ENCODE measurements around the gene SLC6A11. TPM values are rescaled to one million over a fixed set of nuclear protein-coding genes. Genes with fewer than 3 reads are reported as not detected.

SLC6A11 gene
- total RNA-seq, 4 donors from 2014 or later = 6.2 to 13.4 (median 9.5) TPM

DNA sequence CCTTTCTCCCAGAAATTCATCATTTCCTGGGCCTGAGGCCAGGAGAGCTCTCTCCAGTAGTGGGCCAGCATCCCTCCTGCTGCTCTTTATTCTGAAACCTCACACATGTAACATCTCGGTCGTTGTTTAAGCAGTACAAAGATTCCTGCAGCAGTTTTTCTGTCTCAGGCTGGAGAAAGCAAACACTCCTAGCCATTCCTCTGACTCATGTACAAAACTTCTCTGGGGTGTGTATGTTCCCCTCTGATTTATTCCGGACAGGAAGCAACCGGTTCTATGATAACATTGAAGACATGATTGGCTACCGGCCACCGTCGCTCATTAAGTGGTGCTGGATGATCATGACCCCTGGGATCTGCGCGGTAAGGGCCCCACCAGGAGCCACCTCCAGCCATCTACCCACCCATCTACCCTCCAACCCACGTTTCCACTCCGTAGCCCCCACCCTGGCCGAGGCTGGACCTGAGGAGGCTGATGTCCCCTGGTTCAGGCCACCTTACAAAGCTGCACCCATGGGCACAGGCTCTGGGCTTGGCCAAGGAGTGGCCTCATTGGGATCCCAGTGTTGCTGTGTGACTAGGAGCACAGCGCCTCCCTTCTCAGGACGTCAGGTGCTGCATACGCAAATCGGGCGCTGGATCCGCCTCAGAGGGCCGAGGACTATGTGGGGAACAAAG is 117.9 kb downstream of the SLC6A11 start:
- intact Hi-C loops (cut with DNase I) = no loop called here
- WGBS, 2 donors = 25 to 53% methylated on average over 11 to 18 of the region's 19 CpGs

GRCh38 chr3:10935028-10935427 is 119.0 kb downstream of the SLC6A11 start:
- DNase-seq = no peak
- peak overlapping the region; percentile 80 to 91 (median 89) for H3K27ac ChIP-seq
- H3K9me3 ChIP-seq = no peaks in the 10 kb centered on the region
- H3K4me1 ChIP-seq = peaks cover 47 to 76% (median 49%) of the 10 kb centered on the region in 3 donors
- peaks cover 0 to 6% (median 0%) of the 10 kb centered on the region in 4 donors for H3K27me3 ChIP-seq
- TF ChIP-seq POLR2A (IDR thresholded peaks at IDR 0.05) (no peak), CTCF (IDR thresholded peaks at IDR 0.05) (no peak)
- no peaks in the 10 kb centered on the region for H3K36me3 ChIP-seq
- intact Hi-C loops (cut with DNase I) = no loop called here
- WGBS, 2 donors = 93% methylated on average over 11 of the region's 12 CpGs; no CpG with 5 or more reads in 1 of the 2 donors
- no peak overlapping the region for H3K4me3 ChIP-seq

More for the DNA sequence above, 117.9 kb downstream of the SLC6A11 start:
- Histone ChIP-seq H3K36me3 (no peaks in the 10 kb centered on the region), H3K4me3 (no peak overlapping the region), H3K27me3 (peaks cover 0 to 6% (median 0%) of the 10 kb centered on the region in 4 donors), H3K9me3 (no peaks in the 10 kb centered on the region), H3K4me1 (peaks cover 47 to 73% (median 49%) of the 10 kb centered on the region in 3 donors), H3K27ac (peak overlapping the region; percentile 80 to 91 (median 89))
- no peak for DNase-seq
- TF ChIP-seq POLR2A (IDR thresholded peaks at IDR 0.05) (no peak), CTCF (IDR thresholded peaks at IDR 0.05) (peak in 1 of 6 experiments; percentile 14)

DNA sequence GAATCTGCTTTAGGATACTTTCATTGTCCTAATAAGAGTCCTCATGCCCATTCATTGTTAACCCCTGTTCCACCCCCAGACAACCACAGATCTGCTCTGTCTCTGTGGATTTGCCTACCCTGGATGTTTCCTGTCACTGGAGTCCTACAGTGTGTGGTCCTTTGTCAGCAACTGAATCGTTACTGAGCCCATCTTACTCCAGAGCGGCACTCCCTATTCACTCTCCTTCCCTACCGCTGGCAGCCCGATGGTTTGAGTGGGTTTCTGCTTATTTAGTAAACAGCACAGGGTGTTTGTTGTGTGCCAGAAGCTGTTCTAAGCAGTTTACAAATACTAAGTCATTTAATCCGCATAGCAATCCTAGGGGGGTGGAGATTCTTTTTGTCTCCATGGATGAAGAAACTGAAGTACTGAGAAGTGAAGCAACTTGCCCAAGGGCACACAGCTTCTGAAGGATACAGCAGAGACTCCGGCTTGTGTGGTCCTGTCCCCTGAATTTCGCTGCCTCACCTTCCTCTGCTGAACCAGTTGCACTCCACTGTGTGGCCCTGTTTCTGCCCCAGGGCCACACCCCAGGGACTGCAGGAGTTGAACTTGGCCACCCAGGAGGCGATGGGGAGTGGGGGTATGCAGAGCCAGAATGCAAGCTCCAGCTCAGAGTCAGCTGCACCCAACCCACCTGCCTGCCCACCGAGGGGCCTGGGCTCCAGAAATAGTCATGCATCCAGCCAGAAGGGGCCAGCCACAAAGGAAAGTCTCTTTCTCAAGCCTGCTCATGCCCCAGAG is 120.0 kb downstream of the SLC6A11 start:
- intact Hi-C loops (cut with DNase I) = no loop called here
- no peaks in the 10 kb centered on the region for H3K9me3 ChIP-seq
- peak overlapping the region; percentile 59 to 90 (median 84) for H3K27ac ChIP-seq
- TF ChIP-seq POLR2A (IDR thresholded peaks at IDR 0.05) = no peak
- no peak for TF ChIP-seq CTCF (IDR thresholded peaks at IDR 0.05)
- 33 to 39% methylated on average over 7 to 8 of the region's 9 CpGs for WGBS, 2 donors
- peaks cover 0 to 6% (median 0%) of the 10 kb centered on the region in 4 donors for H3K27me3 ChIP-seq
- no peaks in the 10 kb centered on the region for H3K36me3 ChIP-seq
- DNase-seq = no peak
- no peak overlapping the region for H3K4me3 ChIP-seq
- H3K4me1 ChIP-seq = peaks cover 47 to 74% (median 49%) of the 10 kb centered on the region in 3 donors

GRCh38 chr3:10936686-10937085 is 120.7 kb downstream of the SLC6A11 start:
- peaks cover 47 to 69% (median 49%) of the 10 kb centered on the region in 3 donors for H3K4me1 ChIP-seq
- TF ChIP-seq POLR2A (IDR thresholded peaks at IDR 0.05) = no peak
- TF ChIP-seq CTCF (IDR thresholded peaks at IDR 0.05) = no peak
- no peaks in the 10 kb centered on the region for H3K36me3 ChIP-seq
- H3K27me3 ChIP-seq = peaks cover 0 to 6% (median 0%) of the 10 kb centered on the region in 4 donors
- H3K27ac ChIP-seq = peak overlapping the region; percentile 48 to 90 (median 68)
- DNase-seq = no peak
- no peak overlapping the region for H3K4me3 ChIP-seq
- intact Hi-C loops (cut with DNase I) = no loop called here
- H3K9me3 ChIP-seq = no peaks in the 10 kb centered on the region
- 100% methylated on average over 1 of the region's 7 CpGs; no CpG with 5 or more reads in 1 of the 2 donors for WGBS, 2 donors

Data from esophagus squamous epithelium (tissue), 5 donors.